HepG2 (cell line): Measurements from ENCODE around the gene KCNIP3. TPM values are rescaled to one million over a fixed set of nuclear protein-coding genes. Genes with fewer than 3 reads are reported as not detected.

Experiments used
- ASH2L ChIP-seq: fragments of 300-600, 200-600 bp; sonication (generic); IDR thresholded peaks from 2 replicates; pipeline ENCODE4 v1.7.0; 2017; ENCODE audit warnings: low read depth, mild to moderate bottlenecking, moderate library complexity, mixed read lengths, low read length; ENCODE audit not compliant: insufficient read length
- ATF3 ChIP-seq: sonication (generic); formaldehyde crosslinking; IDR thresholded peaks from 2 replicates; pipeline ENCODE4 v1.4.0; 2020; ENCODE audit warnings: missing genetic modification reagents
- DNMT1 ChIP-seq: sonication (generic); formaldehyde crosslinking; IDR thresholded peaks from 2 replicates; pipeline ENCODE4 v1.5.1; 2020; ENCODE audit warnings: mild to moderate bottlenecking, missing genetic modification reagents
- HDAC6 ChIP-seq: fragments of 200-600 bp; sonication (generic); IDR thresholded peaks from 2 replicates; pipeline ENCODE4 v1.7.0; 2017; ENCODE audit warnings: mild to moderate bottlenecking, antibody characterized with exemption, low read length, low read depth
- KMT2A ChIP-seq: sonication (generic); formaldehyde crosslinking; IDR thresholded peaks from 2 replicates; pipeline ENCODE4 v1.4.0; 2020; ENCODE audit warnings: missing genetic modification reagents
- MATR3 ChIP-seq: sonication (generic); formaldehyde crosslinking; IDR thresholded peaks from 2 replicates; pipeline ENCODE4 v1.4.0; 2020; ENCODE audit warnings: missing genetic modification reagents
- MED8 ChIP-seq: sonication (generic); formaldehyde crosslinking; IDR thresholded peaks from 2 replicates; pipeline ENCODE4 v1.8.1; 2023; ENCODE audit warnings: mild to moderate bottlenecking, missing genetic modification reagents; ENCODE audit not compliant: insufficient replicate concordance
- MIXL1 ChIP-seq: IDR thresholded peaks from 2 replicates; pipeline ENCODE4 v1.6.1; 2016
- NFRKB ChIP-seq: fragments of 450-650 bp; IDR thresholded peaks from 2 replicates; pipeline ENCODE4 v1.6.1; 2017
- NPAS2 ChIP-seq: sonication (generic); formaldehyde crosslinking; IDR thresholded peaks from 2 replicates; pipeline ENCODE4 v1.8.0; 2022; ENCODE audit warnings: mild to moderate bottlenecking, missing genetic modification reagents, borderline replicate concordance
- ONECUT2 ChIP-seq: sonication (generic); formaldehyde crosslinking; IDR thresholded peaks from 2 replicates; pipeline ENCODE4 v1.4.0; 2020; ENCODE audit warnings: missing genetic modification reagents
- POLR2AphosphoS2 ChIP-seq: IDR thresholded peaks from 2 replicates; pipeline ENCODE4 v1.6.1; 2011; ENCODE audit warnings: low read depth, low read length, improper control_type of control experiment
- REXO4 ChIP-seq: sonication (generic); formaldehyde crosslinking; IDR thresholded peaks from 2 replicates; pipeline ENCODE4 v1.8.0; 2022; ENCODE audit warnings: missing genetic modification reagents, mild to moderate bottlenecking, borderline replicate concordance
- SIN3A ChIP-seq: IDR thresholded peaks from 2 replicates; pipeline ENCODE4 v1.6.1; 2011; ENCODE audit warnings: low read depth, mild to moderate bottlenecking, control low read depth, low read length, borderline replicate concordance
- SIX1 ChIP-seq: sonication (generic); formaldehyde crosslinking; IDR thresholded peaks from 2 replicates; pipeline ENCODE4 v1.4.0; 2020; ENCODE audit warnings: missing genetic modification reagents, borderline replicate concordance
- SOX13 ChIP-seq, 3 experiments: fragments of 450-650 bp in 1 of 3; sonication (generic) in 1 of 3; formaldehyde crosslinking in 1 of 3; IDR thresholded peaks in 2 of 3; conservative IDR thresholded peaks in 1 of 3; 2 replicates each; pipeline versions ENCODE4 v1.5.0 to v1.6.1; 2016 to 2020; ENCODE audit warnings: antibody characterized with exemption in 1 of 3, mild to moderate bottlenecking in 1 of 3, missing compliant biosample characterization in 1 of 3, missing genetic modification reagents in 1 of 3, moderate library complexity in 1 of 3
- TRAFD1 ChIP-seq: sonication (generic); formaldehyde crosslinking; IDR thresholded peaks from 2 replicates; pipeline ENCODE4 v1.5.1; 2020; ENCODE audit warnings: missing genetic modification reagents, mild to moderate bottlenecking, borderline replicate concordance
- ZFP90 ChIP-seq: sonication (generic); formaldehyde crosslinking; IDR thresholded peaks from 2 replicates; pipeline ENCODE4 v1.8.0; 2022; ENCODE audit warnings: missing genetic modification reagents, mild to moderate bottlenecking, inconsistent platforms, borderline replicate concordance
- ZNF253 ChIP-seq: sonication (generic); formaldehyde crosslinking; IDR thresholded peaks from 2 replicates; pipeline ENCODE4 v1.8.0; 2022; ENCODE audit warnings: mild to moderate bottlenecking, missing genetic modification reagents, borderline replicate concordance
- ZNF256 ChIP-seq: sonication (generic); formaldehyde crosslinking; conservative IDR thresholded peaks from 2 replicates; pipeline ENCODE4 v1.4.0; 2020; ENCODE audit warnings: missing genetic modification reagents
- ZNF383 ChIP-seq: sonication (generic); formaldehyde crosslinking; IDR thresholded peaks from 2 replicates; pipeline ENCODE4 v1.4.0; 2020; ENCODE audit warnings: missing genetic modification reagents, mild to moderate bottlenecking, borderline replicate concordance
- ZNF616 ChIP-seq: sonication (generic); formaldehyde crosslinking; IDR thresholded peaks from 2 replicates; pipeline ENCODE4 v1.5.0; 2020; ENCODE audit warnings: low read depth, mild to moderate bottlenecking, missing genetic modification reagents
- polyA plus RNA-seq, 8 experiments: library from polyadenylated mRNA; depleted of rRNA in 3 of 8; stranded (reverse) in 7 of 8; unstranded in 1 of 8; fragments of >200 nt; fragmentation: Illumina TruSeq in 4 of 8; extraction: Trizol in 4 of 8; gene quantifications; 2 replicates each; pipeline versions ENCODE4 v1.2.1 to v1.2.3, GENCODE V29; 2011 to 2016; ENCODE audit warnings: low read depth in 4 of 8, missing spikeins in 1 of 8, mixed read lengths in 1 of 8; ENCODE audit not compliant: insufficient read depth in 1 of 8
- total RNA-seq, 5 experiments: library from RNA; depleted of rRNA; stranded (reverse); fragments of >200 nt; fragmentation: Illumina TruSeq; extraction: Trizol; gene quantifications; 2 replicates each; pipeline ENCODE4 v1.2.3, GENCODE V29; 2016; ENCODE audit warnings: low read depth in 1 of 5
- TF ChIP-seq, protein P1 (sequence below): sonication (generic); formaldehyde crosslinking; IDR thresholded peaks from 2 replicates; pipeline ENCODE4 v1.8.0; 2023; ENCODE audit warnings: mild to moderate bottlenecking, missing genetic modification reagents

The KCNIP3 gene
- total and polyA plus RNA-seq, 2 of the 13 experiments (the other 11 are each of a cell fraction or from before 2014, with no cell fraction given), result not detected

DNA sequence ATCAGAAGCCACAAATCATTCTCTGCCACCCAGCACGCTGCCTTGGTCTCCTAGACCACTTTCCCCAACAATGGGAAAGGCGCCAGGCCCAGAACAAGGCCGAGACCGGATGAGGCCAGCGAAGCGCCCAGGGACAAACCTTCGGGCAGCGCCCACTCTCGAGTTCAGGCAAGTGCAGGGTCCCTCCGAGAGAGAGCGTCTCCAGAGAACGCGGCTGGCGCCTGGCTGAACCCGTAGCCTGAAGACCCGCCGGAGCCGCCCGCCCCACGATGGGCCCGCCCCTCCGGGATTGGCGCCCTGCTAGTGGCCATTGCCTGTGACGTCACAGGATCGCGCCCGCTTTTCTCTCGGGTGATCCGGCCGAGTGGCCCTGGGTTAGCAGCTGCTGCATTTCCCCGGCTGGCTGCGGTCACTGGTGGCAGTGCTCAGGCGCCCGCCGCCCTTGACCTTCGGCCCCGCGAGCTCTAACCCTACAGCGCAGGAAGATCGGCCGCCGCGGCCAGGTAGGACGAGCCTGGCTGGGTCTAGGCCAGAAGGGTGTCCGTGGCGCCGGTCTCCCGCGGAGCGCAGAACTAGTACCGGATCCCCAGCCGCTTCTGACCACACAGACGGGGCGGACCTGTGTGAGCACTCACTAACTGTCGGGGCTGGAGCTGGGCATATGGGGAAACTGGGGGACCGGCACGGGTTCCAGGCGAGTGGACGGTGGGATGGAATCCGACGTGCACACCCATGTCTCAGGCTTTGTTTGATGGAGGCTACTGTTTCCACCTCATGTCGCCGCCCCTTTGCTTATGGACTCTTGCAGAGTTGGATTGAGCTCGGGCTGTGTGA is 105.4 kb downstream of the KCNIP3 start, which contains the start of gene FAHD2A (continued):
- TF ChIP-seq MATR3, result no peak
- TF ChIP-seq, protein P1, sequence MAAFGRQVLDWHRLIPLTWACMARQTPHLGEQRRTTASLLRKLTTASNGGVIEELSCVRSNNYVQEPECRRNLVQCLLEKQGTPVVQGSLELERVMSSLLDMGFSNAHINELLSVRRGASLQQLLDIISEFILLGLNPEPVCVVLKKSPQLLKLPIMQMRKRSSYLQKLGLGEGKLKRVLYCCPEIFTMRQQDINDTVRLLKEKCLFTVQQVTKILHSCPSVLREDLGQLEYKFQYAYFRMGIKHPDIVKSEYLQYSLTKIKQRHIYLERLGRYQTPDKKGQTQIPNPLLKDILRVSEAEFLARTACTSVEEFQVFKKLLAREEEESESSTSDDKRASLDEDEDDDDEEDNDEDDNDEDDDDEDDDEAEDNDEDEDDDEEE (CRISPR knock-in tag), result no peak
- TF ChIP-seq SOX13 (IDR thresholded peaks at IDR 0.05), result no peak; the same call in 1 of the 2 replicates
- peak in 1 of 2 experiments; percentile 38; a peak in 1 of 4 replicates for TF ChIP-seq SOX13 (CRISPR knock-in tag; conservative IDR thresholded peaks at IDR 0.05 in 1 of 2, IDR thresholded peaks at IDR 0.05 in 1 of 2)
- TF ChIP-seq HDAC6, result no peak
- no peak for TF ChIP-seq ZNF616 (CRISPR knock-in tag)
- TF ChIP-seq NPAS2, result no peak
- TF ChIP-seq ZNF253 (CRISPR knock-in tag), result no peak
- TF ChIP-seq KMT2A, result peak; percentile 83; the same call in 1 of the 2 replicates
- no peak; the same call in 1 of the 2 replicates for TF ChIP-seq REXO4
- no peak for TF ChIP-seq ZFP90 (CRISPR knock-in tag)
- 0 out of 2 replicates have a peak, but pooled peaks have one; percentile 14 for TF ChIP-seq TRAFD1 (CRISPR knock-in tag)
- TF ChIP-seq SIX1, result peak; percentile 35; the same call in 1 of the 2 replicates
- TF ChIP-seq DNMT1 (CRISPR knock-in tag), result peak; percentile 89
- TF ChIP-seq ZNF256, result peak; percentile 40; the same call in 1 of the 2 replicates
- peak; percentile 82; the same call in 1 of the 2 replicates for TF ChIP-seq SIN3A
- no peak for TF ChIP-seq ZNF383
- peak; percentile 72 for TF ChIP-seq MED8 (CRISPR knock-in tag)
- TF ChIP-seq ONECUT2 (CRISPR knock-in tag), result no peak
- peak; percentile 78 for TF ChIP-seq ASH2L
- TF ChIP-seq MIXL1 (CRISPR knock-in tag), result 0 out of 2 replicates have a peak, but pooled peaks have one; percentile 10
- TF ChIP-seq NFRKB, result no peak
- TF ChIP-seq ATF3 (CRISPR knock-in tag), result peak; percentile 47; the same call in 1 of the 2 replicates
- TF ChIP-seq POLR2AphosphoS2, result no peak; the same call in 1 of the 2 replicates
